Dermis blood vessel endothelial cell (primary cell): ENCODE results near the gene ARHGEF38. TPM values are rescaled to one million over a fixed set of nuclear protein-coding genes. Genes with fewer than 3 reads are reported as not detected.
A peak's percentile ranks its signal among the peaks of the same experiment; 100 is the strongest.

ENCODE experiments used
- DNase-seq: peaks from one replicate; pipeline ENCODE4 v3.0.0; 2010
- total RNA-seq: library from RNA; depleted of rRNA; stranded (reverse); fragments of >200 nt; gene quantifications from 2 replicates; pipeline ENCODE4 v1.2.3, GENCODE V29; 2014

Gene ARHGEF38, protein sequence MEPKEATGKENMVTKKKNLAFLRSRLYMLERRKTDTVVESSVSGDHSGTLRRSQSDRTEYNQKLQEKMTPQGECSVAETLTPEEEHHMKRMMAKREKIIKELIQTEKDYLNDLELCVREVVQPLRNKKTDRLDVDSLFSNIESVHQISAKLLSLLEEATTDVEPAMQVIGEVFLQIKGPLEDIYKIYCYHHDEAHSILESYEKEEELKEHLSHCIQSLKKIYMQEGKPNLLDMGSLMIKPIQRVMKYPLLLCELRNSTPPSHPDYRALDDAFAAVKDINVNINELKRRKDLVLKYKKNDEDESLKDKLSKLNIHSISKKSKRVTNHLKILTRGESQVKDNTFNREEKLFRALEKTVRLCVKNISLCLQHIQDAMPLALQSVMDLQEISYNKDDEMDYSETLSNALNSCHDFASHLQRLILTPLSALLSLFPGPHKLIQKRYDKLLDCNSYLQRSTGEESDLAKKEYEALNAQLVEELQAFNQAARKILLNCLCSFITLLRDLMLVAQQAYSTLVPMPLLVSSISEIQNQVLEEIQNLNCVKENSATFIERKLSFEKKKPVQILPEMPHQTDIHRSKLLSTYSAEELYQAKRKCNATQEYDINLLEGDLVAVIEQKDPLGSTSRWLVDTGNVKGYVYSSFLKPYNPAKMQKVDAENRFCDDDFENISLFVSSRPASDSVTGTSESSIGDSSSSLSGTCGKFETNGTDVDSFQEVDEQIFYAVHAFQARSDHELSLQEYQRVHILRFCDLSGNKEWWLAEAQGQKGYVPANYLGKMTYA
- total RNA-seq, result under 0.01 and 0.05 TPM in 2 replicates

DNA sequence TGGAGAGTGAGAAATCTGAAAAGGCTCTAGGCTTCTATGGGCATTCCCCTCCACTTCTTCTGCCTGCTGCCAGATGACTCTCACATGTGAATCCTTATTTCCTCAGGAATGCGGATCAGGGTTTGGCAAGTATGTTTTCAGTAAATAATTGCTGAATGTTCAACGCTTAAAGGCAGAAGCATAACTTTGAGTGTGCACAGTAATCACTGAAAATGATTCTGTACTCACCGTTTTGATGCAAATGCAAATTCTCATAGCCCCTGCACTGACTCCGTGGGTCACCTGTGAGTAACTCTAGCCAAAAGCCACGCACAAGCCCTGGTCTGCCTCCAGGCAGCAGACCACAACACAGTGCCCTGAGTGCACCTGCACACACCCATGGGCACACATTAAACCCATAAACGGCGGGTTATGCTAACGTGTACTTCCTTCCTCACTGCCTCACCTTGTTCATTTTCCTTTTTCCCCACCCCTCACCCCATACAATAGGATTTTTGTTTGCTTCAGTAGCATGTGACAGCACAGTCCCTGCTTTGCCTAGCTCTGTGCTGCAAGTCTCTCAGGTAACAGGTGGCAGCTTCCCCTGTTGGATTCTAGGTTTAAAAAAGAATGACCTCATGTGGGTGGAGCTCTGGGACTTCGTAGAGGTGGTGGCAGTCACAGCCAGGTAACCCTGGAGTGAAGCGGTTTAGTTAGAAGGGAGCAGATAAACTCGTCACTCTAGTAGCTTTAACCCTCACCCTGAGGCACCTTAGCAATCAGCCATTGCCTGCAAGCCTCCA, at the start of gene ARHGEF38:
ARHGEF38 (plus strand) TSS at position 656 of the 782 bp plus-strand sequence. CDS start 146 bp downstream, outside the sequence.
- DNase-seq, result no peak

DNA sequence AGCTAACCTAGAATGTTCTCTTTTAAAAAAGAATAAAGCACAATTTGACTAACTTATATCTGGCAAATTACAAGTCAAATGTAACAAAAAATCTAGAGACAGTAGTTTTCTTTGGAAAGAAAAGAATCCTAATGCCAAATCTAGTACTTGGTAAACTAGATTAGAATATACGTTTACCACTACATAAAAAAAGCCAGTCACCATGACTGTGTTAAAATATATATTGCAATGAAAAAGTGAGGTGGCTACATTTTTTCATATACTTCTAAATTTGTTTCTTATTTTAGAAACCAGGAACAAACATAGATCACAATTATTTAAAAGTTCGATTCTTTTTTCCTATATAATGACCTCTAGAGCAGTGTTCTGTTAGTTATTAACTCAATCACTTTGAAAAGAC, 48.9 kb upstream of the ARHGEF38 start:
- no peak for DNase-seq

- DNase-seq, result no peak
These were observed 47.7 kb upstream of the ARHGEF38 start for GRCh38 chr4:105504744-105505143.

GRCh38 chr4:105509291-105509690, 43.1 kb upstream of the ARHGEF38 start:
- DNase-seq, result no peak

GRCh38 chr4:105509714-105510113, 42.7 kb upstream of the ARHGEF38 start:
- no peak for DNase-seq

- no peak for DNase-seq
These were observed 42.2 kb upstream of the ARHGEF38 start for GRCh38 chr4:105510245-105510644.

GRCh38 chr4:105520819-105521790, 31.3 kb upstream of the ARHGEF38 start:
- peak; percentile 68 for DNase-seq

GRCh38 chr4:105526656-105527055, 25.8 kb upstream of the ARHGEF38 start:
- no peak for DNase-seq

DNA sequence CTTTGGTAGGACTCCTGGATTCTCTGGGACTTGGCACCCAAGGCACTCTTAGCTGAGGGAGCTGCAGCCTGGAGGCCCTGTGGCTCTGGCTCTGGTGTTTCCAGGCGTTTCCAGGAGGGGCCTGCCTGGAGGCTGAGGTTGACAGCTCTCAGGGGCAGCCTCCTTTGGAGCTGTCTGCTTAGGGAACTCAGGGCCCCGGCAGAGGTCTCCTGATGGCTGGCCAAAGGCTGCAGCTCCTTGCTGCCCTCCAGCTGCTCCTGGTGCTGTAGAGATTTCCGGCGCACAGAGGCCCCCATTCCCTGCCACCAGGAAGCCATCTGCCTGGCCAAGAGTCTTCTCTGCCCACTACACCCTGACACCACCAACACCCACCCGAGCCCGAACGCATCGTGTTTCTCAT, 25.3 kb upstream of the ARHGEF38 start:
- no peak for DNase-seq

DNA sequence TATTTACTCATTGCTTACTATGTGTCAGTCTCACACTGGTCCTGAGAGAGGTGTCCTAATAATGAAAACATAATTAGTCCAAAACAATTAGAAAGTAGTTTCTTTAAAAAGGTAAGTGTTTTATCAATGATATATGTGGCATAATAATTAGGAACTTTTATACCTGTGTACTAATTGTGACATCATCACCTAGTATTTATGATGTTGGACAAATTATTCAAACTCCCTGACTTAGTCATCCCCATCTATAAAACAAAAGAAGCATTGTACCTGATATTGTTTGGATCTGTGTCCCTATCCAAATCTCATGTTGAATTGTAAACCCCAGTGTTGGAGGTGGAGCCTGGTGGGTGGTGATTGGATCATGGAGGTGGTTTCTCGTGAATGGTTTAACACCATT, 15.8 kb upstream of the ARHGEF38 start:
- DNase-seq, result no peak

GRCh38 chr4:105541420-105541819, 11.0 kb upstream of the ARHGEF38 start:
- no peak for DNase-seq

- DNase-seq, result no peak
These were observed 10.4 kb upstream of the ARHGEF38 start for GRCh38 chr4:105542039-105542438.

GRCh38 chr4:105543346-105543745, 9.1 kb upstream of the ARHGEF38 start:
- DNase-seq, result no peak

DNA sequence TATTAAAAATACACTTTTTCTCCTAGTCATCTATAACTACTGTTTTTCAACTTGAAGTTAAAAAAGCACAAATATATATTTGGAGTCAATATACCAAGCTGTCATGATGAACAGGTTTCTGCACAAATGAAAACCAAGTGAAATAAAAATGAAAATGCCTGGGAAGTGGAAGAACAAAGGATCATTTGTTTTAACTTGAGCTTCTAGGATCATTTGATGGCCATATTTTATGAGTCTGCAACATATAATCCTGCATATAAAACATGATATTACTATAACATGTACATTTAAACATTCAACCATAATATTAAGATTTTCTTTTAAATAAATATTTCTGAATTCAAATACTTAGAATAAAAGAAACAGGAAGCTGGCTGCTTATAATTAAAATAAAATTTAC, 8.5 kb upstream of the ARHGEF38 start:
- DNase-seq, result no peak

- DNase-seq, result no peak
These were observed 7.7 kb upstream of the ARHGEF38 start for GRCh38 chr4:105544520-105545286.

DNA sequence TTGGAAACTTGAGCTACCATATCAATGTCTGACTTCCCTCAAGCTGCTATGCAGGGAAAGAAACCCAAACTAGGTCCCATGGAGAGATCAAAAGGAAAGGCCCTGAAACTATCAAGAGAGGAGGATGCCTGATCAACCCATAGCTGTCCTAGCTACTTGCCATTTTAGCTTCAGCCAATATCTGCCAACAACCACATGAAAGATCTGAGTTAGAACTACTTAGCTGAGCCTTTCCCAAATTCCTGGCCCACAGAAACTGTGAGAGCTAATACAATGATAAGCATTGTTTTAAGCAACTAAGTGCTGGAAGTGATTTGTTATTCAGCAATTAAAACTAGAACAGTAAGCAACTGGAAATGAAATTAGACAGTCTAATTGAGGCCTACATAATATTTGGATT, 6.3 kb upstream of the ARHGEF38 start:
- no peak for DNase-seq

DNA sequence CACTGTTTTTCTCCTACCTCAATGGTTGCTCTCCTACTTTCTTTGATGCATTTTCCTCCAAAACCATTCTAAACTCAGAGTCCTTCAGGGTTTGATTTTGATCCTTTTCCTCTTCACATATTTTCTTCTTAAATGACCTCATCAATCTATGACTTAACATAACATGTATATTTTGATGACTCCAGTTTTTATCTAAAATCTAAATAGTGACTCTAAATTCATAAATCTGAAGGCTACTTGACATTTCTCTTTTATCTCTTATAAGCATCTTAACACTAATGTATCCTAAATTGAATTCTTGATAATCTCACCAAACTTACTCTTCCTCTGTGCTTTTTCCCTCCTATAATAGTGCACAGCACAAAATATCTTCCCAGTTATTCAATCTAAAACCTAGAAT, 4.7 kb upstream of the ARHGEF38 start:
- no peak for DNase-seq

GRCh38 chr4:105548483-105548882, 3.9 kb upstream of the ARHGEF38 start:
- no peak for DNase-seq

- no peak for DNase-seq
These were observed 1.8 kb upstream of the ARHGEF38 start for GRCh38 chr4:105550641-105551040.

DNA sequence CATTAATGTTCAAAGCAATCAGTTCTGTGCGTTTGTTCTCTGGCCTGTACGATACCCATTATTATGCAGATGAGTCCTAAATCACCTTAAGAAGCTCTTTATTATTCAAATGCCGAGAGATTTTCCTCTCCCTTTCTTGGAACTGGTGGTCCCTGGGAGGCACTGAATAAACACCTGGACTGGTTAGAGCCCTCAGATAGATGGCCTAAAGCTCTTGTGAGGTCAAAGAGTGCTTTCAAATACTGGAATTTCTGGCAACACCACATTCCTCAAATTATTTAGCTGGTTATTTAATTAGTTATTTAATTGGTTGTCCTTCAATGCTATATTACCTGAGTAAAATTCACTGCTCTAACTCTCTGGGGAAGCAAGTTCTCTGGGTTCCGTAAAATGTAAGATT, 3.0 kb downstream of the ARHGEF38 start:
- DNase-seq, result no peak

GRCh38 chr4:105556206-105556605, 3.8 kb downstream of the ARHGEF38 start:
- DNase-seq, result no peak
